CD4-positive, alpha-beta T cell treated with Interferon alpha-2 for 1 hour (primary cell): ENCODE data around the gene MAP3K14.
A peak's percentile ranks its signal among the peaks of the same experiment; 100 is the strongest.

Source experiments
- DNase-seq, 2 donors: peaks; one replicate each; pipeline ENCODE4 v3.0.0-alpha.2; 2020 to 2022

The MAP3K14 gene

DNA sequence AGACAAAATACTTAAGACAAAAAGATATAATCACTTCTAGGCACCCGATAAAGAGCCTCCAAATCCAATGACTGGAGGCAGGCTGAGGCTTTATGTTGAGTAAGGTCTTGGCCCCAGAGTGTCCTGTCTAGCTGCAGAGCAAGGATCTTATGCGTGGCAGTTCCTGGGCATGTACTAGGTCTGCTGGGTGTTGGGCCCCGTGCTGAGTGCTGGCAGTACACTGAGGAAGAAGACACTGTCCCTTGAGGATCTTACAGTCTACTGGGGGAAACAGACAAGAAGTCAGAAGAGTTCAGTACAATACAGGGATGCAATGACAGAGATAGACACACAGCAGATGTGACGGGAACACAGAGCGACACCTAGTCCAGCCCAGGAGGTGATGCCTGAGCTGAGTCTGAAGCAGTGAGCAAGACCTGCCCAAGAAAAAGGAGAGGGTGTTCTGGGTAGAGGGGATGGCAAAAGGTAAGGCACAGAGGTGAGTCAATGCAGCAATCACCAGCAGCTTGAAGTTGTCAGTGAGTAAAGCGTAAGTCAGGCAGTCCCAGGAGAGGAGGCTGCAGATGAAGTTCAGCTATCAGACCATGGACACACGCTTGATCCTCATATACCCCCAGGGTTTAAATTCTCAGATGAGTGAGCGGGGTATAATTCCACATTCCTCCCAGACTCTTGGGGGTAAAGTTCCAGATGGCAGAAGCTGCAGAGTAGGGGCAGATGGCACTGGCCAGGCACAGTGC is 18.1 kb downstream of the MAP3K14 start:
- no peak for DNase-seq

DNA sequence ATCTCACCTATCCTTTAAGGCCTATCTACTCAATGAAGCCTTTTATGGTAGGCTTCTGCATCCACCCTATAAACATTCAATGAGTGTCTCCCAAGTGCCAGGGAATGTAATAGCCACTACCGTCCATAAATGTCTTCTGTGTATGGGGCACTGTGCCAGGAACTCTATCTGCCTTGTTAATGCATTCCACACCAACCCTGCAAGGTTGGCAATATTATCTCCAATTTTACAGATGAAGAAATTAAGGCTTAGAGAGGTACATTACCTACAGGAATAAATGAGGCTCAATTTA is 20.0 kb downstream of the MAP3K14 start:
- DNase-seq: no peak

DNA sequence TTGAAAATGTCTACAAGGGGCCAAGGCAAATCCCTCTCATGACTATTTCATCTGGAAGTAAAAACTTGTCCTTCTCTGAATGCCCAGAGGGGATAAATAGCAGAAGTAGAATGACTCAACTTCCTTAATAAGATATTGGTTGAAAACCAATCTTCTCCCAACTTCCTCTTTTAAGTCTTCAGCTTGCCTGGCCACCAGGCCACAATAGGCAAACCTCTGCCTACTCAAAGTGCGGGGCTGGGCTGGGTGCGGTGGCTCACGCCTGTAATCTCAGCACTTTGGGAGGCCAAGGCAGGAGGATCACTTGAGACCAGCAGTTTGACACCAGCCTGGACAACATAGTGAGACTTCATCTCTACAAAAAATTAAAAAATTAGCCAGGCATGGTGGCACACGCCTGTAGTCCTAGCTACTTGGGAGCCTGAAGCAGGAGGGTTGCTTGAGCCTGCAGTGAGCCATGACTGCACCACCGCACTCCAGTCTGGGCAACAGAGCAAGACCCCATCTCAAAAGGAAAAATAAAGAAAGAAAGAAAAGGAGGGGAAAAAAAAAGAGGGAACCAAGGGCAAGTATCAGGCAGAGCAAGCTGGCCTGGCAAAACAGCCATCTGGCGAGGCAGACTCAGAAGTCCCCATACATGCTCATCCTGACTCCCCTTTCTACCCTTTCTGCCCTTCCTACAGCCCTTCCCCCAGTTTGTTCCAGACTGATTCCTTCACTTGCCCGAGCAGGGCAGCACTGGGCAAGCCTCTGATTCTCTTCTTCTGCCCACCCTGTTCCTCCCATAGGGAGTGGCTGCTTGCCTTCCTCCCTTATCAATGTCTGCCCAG is 20.6 kb downstream of the MAP3K14 start:
- DNase-seq: peak in 1 of 2 donors; percentile 54

GRCh38 chr17:45294506-45294905 is 22.3 kb downstream of the MAP3K14 start:
- no peak for DNase-seq

DNA sequence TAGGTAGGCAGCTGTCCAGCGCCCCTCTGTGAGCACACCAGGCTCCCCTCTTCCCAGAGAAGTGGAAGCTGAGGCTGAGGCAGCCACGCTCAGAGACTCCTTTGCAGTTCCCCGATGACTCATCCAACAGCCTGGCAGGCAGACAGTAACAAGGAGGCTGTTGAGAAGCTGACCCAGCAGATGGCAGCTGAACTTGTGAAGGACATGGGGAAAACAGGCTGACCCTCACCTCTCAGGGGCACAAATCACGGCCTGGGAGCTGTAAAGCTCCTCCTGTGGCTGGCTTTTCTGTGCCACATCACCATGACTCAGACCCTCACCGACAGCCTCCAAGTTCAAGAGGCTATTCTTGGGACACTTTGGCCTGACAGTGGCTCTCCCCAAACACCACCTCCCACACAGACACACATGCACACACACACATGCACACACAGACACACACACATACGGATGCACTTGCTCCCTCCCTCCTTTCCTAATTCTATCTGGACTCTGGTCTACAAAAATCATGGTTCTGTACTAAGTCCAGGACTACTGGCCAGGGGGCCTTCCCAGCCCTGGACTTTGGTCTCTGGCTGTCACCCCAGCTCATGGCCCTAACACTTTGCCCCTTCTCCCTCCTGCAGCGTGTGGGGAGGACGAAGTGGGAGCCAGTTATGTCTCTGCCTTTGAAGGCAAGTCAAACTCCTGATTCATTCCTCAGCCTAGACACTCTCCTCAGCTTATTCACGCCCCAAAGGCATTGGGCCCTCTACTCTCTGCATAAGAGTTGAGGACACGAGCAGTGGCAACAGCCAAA is 23.2 kb downstream of the MAP3K14 start:
- DNase-seq: peak in 1 of 2 donors; percentile 56

DNA sequence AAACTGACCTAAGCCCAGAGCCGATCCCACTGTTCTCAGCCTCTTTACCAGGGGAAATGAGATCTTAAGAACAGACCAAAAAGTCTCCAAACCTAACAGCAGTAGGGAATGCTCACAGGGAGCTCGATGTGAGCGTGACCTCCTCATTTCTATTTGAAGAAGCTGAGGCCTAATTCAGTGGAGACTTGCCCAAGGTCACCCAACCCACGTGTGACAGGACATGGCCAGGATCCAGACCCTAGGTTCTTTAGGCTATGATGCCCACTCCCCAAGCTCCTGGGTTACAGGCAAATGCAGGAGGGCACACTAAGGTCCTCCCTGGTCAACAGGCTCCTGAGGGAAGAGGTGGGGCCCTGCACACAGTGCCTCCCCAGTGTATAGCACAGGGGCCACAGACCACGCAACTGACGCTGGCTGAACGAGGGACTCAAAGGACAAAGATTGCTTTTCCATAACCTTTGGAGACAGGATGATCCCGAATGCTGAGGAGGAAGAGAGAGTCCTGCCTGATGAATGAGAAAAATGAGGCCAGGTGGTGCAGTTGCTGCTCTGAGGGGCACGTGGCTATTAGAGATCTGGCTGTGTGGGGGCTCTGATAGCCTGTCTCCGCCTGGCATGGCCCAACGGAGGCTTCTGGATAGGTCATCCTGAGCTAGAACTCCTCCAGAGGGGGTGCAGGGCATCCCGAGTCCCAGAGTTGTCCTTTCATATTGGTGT is 24.0 kb downstream of the MAP3K14 start:
- DNase-seq: no peak

DNA sequence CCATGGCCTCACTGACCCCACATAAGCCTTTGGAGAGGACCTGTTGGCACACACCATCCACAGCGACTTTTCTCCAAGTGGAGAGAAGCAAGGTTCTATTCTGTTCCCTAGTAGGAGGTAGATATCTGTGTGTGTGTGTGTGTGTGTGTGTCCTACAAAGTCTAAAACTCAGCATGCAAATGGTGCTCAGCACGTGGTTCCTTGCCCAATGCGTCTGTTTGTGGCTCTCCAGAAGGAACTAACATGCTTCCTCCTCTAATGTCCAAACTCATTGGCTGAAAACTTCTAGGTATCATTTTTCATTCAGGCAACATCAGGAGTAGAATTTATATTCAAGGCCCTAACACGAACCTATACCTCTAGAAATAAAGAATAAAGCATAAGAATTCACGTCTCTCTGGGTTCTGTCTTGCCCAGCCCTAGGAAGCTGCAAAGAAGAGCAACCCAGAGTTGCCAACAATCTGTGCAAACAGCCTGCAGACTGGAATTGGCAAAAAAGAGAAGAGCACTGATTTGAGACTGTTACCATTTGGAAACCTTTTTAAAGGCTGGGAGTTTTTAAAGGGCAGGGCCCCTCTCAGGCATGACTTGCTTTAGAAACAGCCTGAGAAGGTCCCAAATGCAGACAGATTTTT is 25.5 kb downstream of the MAP3K14 start:
- peak in 1 of 2 donors; percentile 22 for DNase-seq

- DNase-seq: no peak
These were observed 26.5 kb downstream of the MAP3K14 start for GRCh38 chr17:45290269-45290765.

DNA sequence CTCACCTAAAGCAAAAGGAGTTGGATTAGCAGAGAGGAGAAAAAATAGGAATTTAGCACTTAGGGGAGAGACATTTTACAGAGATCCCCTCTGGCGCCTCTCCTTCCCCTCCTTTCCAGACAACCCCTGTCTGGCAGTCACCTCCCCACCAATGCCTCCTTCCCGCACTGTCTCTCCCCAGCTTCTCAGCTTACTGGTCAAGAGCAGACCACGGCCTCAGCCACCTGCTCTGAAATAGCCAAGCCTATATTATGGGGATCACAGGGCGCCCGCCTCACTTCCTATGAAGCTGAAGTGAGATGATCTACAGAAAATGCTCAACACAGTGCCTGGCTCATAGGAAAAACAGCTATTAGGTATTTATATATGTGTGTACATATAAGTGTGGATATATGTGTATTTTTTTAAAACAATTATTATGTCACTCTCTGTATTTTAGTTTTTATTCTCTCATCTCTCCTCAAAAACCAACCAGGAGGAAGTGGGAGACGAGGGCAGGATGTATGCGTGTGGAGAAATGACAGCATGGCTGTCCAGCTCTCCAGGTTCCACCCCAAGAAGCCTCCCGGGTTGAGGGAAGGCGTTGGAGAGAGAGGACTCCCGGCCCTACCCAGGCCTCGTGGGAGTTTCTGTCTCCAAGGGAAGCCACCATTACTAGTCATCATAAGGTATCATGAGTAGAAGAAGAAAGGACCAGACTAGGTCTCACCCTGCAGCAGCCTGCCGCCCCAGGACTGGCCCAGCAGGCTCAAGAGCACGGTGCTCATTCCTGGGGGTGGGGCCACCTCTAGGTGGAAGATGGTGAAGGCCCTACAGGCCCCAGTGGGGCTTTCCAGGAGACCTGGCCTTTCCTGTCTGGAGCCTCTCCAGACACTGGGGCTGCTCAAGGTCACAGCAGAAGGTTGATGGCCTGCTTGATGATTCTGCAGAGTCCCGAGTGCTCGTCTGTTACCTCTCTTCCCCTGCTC is 27.2 kb downstream of the MAP3K14 start:
- DNase-seq: no peak

- DNase-seq: no peak
These were observed 28.0 kb downstream of the MAP3K14 start for GRCh38 chr17:45288825-45289224.

GRCh38 chr17:45287526-45288500 is 29.0 kb downstream of the MAP3K14 start:
- DNase-seq: no peak

DNA sequence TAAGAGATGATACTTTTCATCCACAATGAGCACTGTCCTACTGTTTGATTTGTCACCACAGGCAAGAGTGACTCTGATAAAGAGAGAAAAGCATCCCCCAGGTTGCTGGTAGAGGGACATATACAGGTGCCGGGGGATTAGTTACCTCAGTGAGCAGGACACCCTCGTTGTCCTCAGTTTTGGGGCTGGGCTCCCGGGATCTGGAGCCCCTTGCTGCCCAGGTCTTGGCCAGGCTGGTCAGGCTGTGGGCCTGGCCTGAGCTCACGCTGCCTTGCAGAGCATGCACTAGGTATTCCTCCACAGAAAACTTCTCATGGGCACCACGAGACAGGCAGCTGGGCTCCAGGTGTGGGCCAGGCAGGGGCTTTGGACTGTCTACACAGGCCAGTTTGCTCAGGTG is 30.5 kb downstream of the MAP3K14 start:
- DNase-seq: no peak

- DNase-seq: peak; percentile 37 to 45
These were observed 32.4 kb downstream of the MAP3K14 start for GRCh38 chr17:45284176-45285140.

GRCh38 chr17:45283711-45284110 is 33.1 kb downstream of the MAP3K14 start:
- DNase-seq: no peak

- no peak for DNase-seq
These were observed 33.9 kb downstream of the MAP3K14 start for GRCh38 chr17:45282683-45283644.

DNA sequence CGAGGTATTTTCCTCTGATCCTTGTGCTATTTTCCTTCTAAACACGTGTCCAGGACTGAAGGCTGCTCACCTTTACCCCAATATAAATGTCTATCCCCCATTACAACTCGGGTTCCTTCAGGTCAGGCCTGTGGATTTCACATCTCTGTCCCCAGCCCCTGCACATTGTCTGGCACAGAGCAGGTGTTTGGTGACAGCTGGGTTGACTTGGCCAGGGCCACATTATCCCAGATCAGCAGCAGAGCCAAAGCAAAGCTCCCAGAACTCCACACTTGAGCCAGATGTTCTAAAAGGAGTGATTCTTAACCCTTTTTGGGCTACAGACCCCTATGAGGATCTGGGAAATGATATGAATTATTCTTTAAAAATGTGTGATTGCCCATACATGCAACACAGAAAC is 36.9 kb downstream of the MAP3K14 start:
- DNase-seq: no peak

- no peak for DNase-seq
These were observed 38.8 kb downstream of the MAP3K14 start for GRCh38 chr17:45277992-45278391.
